ENCODE results near the gene QRSL1.
"Not testable (repeated sequence)": the region's sequence is repeated elsewhere in the genome, so short reads cannot be mapped to it uniquely, and the experiment has no call there.

Gene QRSL1

GRCh38 chr6:106629103-106629858 lies at the start of gene QRSL1, which contains the start of gene RTN4IP1:
Gene QRSL1, plus strand, starts transcription at chr6:106629578. Its CDS starts 104 bp downstream, at chr6:106629682.
Gene RTN4IP1, minus strand, starts transcription at chr6:106629498. Its CDS starts 477 bp downstream, at chr6:106629021.
- no peak for TF ChIP-seq CTCF (IDR thresholded peaks at IDR 0.05; ENCODE audit: insufficient read depth, low read depth, low read length, missing control alignments)

GRCh38 chr6:106581468-106581867 lies 47.9 kb upstream of the QRSL1 start:
- no peak for DNase-seq (ENCODE audit: low read depth)
- H3K4me3 ChIP-seq (ENCODE audit: low read length) = no peak overlapping the region
- no peak for TF ChIP-seq CTCF (IDR thresholded peaks at IDR 0.05; ENCODE audit: insufficient read depth, low read depth, low read length, missing control alignments)

More at GRCh38 chr6:106629103-106629858, at the start of gene QRSL1, which contains the start of gene RTN4IP1:
- peak within 1 kb of the TSS; percentile 98 for H3K4me3 ChIP-seq (ENCODE audit: low read length)
- peak; percentile 91 for DNase-seq (ENCODE audit: low read depth)

GRCh38 chr6:106586815-106587415 lies 42.5 kb upstream of the QRSL1 start:
- no peak for TF ChIP-seq CTCF (IDR thresholded peaks at IDR 0.05; ENCODE audit: insufficient read depth, low read depth, low read length, missing control alignments)
- H3K4me3 ChIP-seq (ENCODE audit: low read length) = no peak overlapping the region
- peak; percentile 89 for DNase-seq (ENCODE audit: low read depth)

- DNase-seq (ENCODE audit: low read depth) = not testable (repeated sequence)
Observed at GRCh38 chr6:106588937-106589336, 40.4 kb upstream of the QRSL1 start.

GRCh38 chr6:106591111-106591825 lies 38.1 kb upstream of the QRSL1 start:
- no peak overlapping the region for H3K4me3 ChIP-seq (ENCODE audit: low read length)
- DNase-seq (ENCODE audit: low read depth) = peak; percentile 50
- TF ChIP-seq CTCF (IDR thresholded peaks at IDR 0.05; ENCODE audit: insufficient read depth, low read depth, low read length, missing control alignments) = no peak

More at GRCh38 chr6:106588937-106589336, 40.4 kb upstream of the QRSL1 start:
- H3K4me3 ChIP-seq (ENCODE audit: low read length) = not testable (repeated sequence)

- no peak overlapping the region for H3K4me3 ChIP-seq (ENCODE audit: low read length)
- no peak for TF ChIP-seq CTCF (IDR thresholded peaks at IDR 0.05; ENCODE audit: insufficient read depth, low read depth, low read length, missing control alignments)
- DNase-seq (ENCODE audit: low read depth) = no peak
Observed at GRCh38 chr6:106599440-106599839, 29.9 kb upstream of the QRSL1 start.

- H3K4me3 ChIP-seq (ENCODE audit: low read length) = no peak overlapping the region
- TF ChIP-seq CTCF (IDR thresholded peaks at IDR 0.05; ENCODE audit: insufficient read depth, low read depth, low read length, missing control alignments) = no peak
- DNase-seq (ENCODE audit: low read depth) = no peak
Observed at GRCh38 chr6:106600329-106600728, 29.0 kb upstream of the QRSL1 start.

Measured in epithelial cell of esophagus (primary cell).